PC-9 (cell line): Measurements from ENCODE around the gene ATG2A. TPM values are rescaled to one million over a fixed set of nuclear protein-coding genes. Genes with fewer than 3 reads are reported as not detected.

Experiments used
- BruUV-seq: library from RNA; stranded (reverse); fragments of 400-500 nt; replicated peaks from 2 replicates; lab custom pipeline; 2021; lab: Mats Ljungman, UMichigan
- CTCF ChIA-PET: fragments of 300-600 bp; sonication (Branson Sonifier 250); formaldehyde crosslinking; loops from one replicate; lab custom pipeline; 2022; ENCODE audit warnings: antibody characterized with exemption; lab: Charles Lee
- POLR2A ChIA-PET: fragments of 300-600 bp; sonication (Branson Sonifier 250); formaldehyde crosslinking; loops from one replicate; lab custom pipeline; 2022; ENCODE audit warnings: antibody characterized with exemption; ENCODE audit not compliant: unreplicated experiment; lab: Charles Lee
- DNase-seq, 2 experiments: peaks; one replicate each; pipeline versions ENCODE4 v3.0.0 to v3.0.0-alpha.2; 2015 to 2022; ENCODE audit warnings: mixed read lengths in 1 of 2
- H2AFZ ChIP-seq: fragments of 200-600 bp; sonication (generic); 2 replicates; pipeline ENCODE4 v1.8.1; 2017; ENCODE audit warnings: antibody characterized with exemption
- H3F3A ChIP-seq: fragments of 200-600 bp; sonication (generic); 2 replicates; pipeline ENCODE4 v1.8.1; 2017; ENCODE audit warnings: antibody characterized with exemption, mild to moderate bottlenecking, low read depth; ENCODE audit not compliant: insufficient read depth
- H3K27ac ChIP-seq: fragments of 200-600 bp; sonication (generic); 2 replicates; pipeline ENCODE4 v1.6.1; 2016; ENCODE audit warnings: mixed run types
- H3K27me3 ChIP-seq: fragments of 200-600 bp; sonication (generic); 2 replicates; pipeline ENCODE4 v1.6.1; 2016; ENCODE audit warnings: low read depth, mixed run types; ENCODE audit not compliant: insufficient read depth
- H3K36me3 ChIP-seq: fragments of 200-600 bp; sonication (generic); 2 replicates; pipeline ENCODE4 v1.6.1; 2016; ENCODE audit warnings: low read depth, mixed run types
- H3K4me1 ChIP-seq: fragments of 200-600 bp; sonication (generic); replicated peaks from 2 replicates; pipeline ENCODE4 v1.6.1; 2016; ENCODE audit warnings: mixed run types; ENCODE audit not compliant: insufficient read depth
- H3K4me2 ChIP-seq: fragments of 200-600 bp; sonication (generic); 2 replicates; pipeline ENCODE4 v1.6.1; 2017; ENCODE audit warnings: mixed run types
- H3K4me3 ChIP-seq: fragments of 200-600 bp; sonication (generic); 2 replicates; pipeline ENCODE4 v1.6.1; 2016; ENCODE audit warnings: mixed run types
- H3K79me2 ChIP-seq: fragments of 200-600 bp; sonication (generic); 2 replicates; pipeline ENCODE4 v1.6.1; 2017; ENCODE audit warnings: low read depth, mixed run types
- H3K9me2 ChIP-seq: fragments of 200-600 bp; sonication (generic); 2 replicates; pipeline ENCODE4 v1.8.1; 2017; ENCODE audit warnings: mild to moderate bottlenecking; ENCODE audit not compliant: insufficient read depth
- H3K9me3 ChIP-seq: fragments of 200-600 bp; sonication (generic); 2 replicates; pipeline ENCODE4 v1.8.1; 2016; ENCODE audit warnings: low read depth; ENCODE audit not compliant: insufficient read depth
- H4K20me1 ChIP-seq: fragments of 200-600 bp; sonication (generic); 2 replicates; pipeline ENCODE4 v1.8.1; 2017; ENCODE audit not compliant: insufficient read depth
- CTCF ChIP-seq: fragments of 200-600 bp; sonication (generic); conservative IDR thresholded peaks from 2 replicates; pipeline ENCODE4 v1.6.1; 2017; ENCODE audit warnings: mixed run types, antibody characterized with exemption, mild to moderate bottlenecking, moderate library complexity
- EZH2 ChIP-seq: fragments of 200-600 bp; sonication (generic); IDR thresholded peaks from 2 replicates; pipeline ENCODE4 v1.8.0; 2017; ENCODE audit warnings: antibody characterized with exemption, low read depth
- intact Hi-C: fragments of 100-400 bp; cut with micrococcal nuclease; formaldehyde crosslinking; loops from one replicate; pipeline ENCODE4 v1.10.0; 2022; ENCODE audit not compliant: unreplicated experiment
- total RNA-seq: library from RNA; stranded (reverse); gene quantifications from 2 replicates; pipeline ENCODE4 v1.2.3, GENCODE V29; 2021

The ATG2A gene
- total RNA-seq, 1 experiment from 2014 or later = 48.2 TPM

GRCh38 chr11:64903291-64903833 is 13.6 kb downstream of the ATG2A start:
- Histone ChIP-seq H3K4me3 (no peak overlapping the region), H3K9me3 (no peaks in the 10 kb centered on the region), H3F3A (peaks cover 6% of the 10 kb centered on the region; the same call in 1 of the 2 replicates), H3K4me2 (no peak overlapping the region), H3K36me3 (peaks cover 16% of the 10 kb centered on the region), H3K9me2 (no peaks in the 10 kb centered on the region), H3K79me2 (no peaks in the 10 kb centered on the region), H3K27ac (no peak overlapping the region), H4K20me1 (no peaks in the 10 kb centered on the region; the same call in 1 of the 2 replicates), H3K4me1 (no peaks in the 10 kb centered on the region), H3K27me3 (no peaks in the 10 kb centered on the region), H2AFZ (no peak overlapping the region)
- ChIA-PET POLR2A (no interaction called here), CTCF (no interaction called here)
- BruUV-seq = no TSS peak
- DNase-seq = no peak
- intact Hi-C loops = no loop called here
- TF ChIP-seq CTCF (no peak), EZH2 (no peak)

- Histone ChIP-seq H3K27ac (no peak overlapping the region), H3K79me2 (no peaks in the 10 kb centered on the region), H3K27me3 (no peaks in the 10 kb centered on the region), H4K20me1 (no peaks in the 10 kb centered on the region; the same call in 1 of the 2 replicates), H3K9me2 (no peaks in the 10 kb centered on the region), H2AFZ (no peak overlapping the region), H3K36me3 (peaks cover 10% of the 10 kb centered on the region; the same call in 1 of the 2 replicates), H3F3A (peaks cover 6% of the 10 kb centered on the region; the same call in 1 of the 2 replicates), H3K4me3 (no peak overlapping the region), H3K4me2 (no peak overlapping the region), H3K9me3 (no peaks in the 10 kb centered on the region), H3K4me1 (no peaks in the 10 kb centered on the region)
- no TSS peak for BruUV-seq
- no peak for DNase-seq
- intact Hi-C loops = no loop called here
- TF ChIP-seq EZH2 (no peak), CTCF (no peak)
- POLR2A ChIA-PET = no interaction called here
- CTCF ChIA-PET = no interaction called here
Measured at GRCh38 chr11:64902102-64902900, 14.7 kb downstream of the ATG2A start.

DNA sequence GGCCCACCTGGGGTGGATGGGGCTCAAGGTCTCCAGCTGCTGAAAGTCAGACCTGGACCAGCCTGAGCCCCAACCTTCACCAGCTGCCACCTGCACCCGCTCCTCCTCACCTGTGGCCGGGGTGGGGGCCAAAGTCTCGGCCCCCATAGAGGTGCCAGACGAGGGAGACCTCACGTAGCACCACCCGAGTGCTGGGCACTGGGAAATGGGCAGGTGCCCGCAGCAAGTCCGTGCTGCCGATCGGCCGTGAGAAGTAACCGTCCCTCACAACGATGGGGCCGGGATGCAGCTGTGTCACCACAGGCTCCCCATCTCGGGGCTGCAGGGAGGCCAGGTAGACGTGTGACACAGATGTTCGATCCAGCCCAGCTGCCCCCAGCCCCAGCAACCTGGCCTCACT is 16.2 kb downstream of the ATG2A start:
- intact Hi-C loops = no loop called here
- H3K4me1 ChIP-seq = no peaks in the 10 kb centered on the region
- no peaks in the 10 kb centered on the region for H3K79me2 ChIP-seq
- ChIA-PET CTCF (no interaction called here), POLR2A (no interaction called here)
- H4K20me1 ChIP-seq = peaks cover 4% of the 10 kb centered on the region; the same call in 1 of the 2 replicates
- no peaks in the 10 kb centered on the region for H3K9me3 ChIP-seq
- H3K4me3 ChIP-seq = no peak overlapping the region
- DNase-seq = no peak
- H3K27ac ChIP-seq = no peak overlapping the region
- H3K9me2 ChIP-seq = no peaks in the 10 kb centered on the region
- no peak overlapping the region for H2AFZ ChIP-seq
- H3K4me2 ChIP-seq = no peak overlapping the region
- peaks cover 10% of the 10 kb centered on the region; the same call in 1 of the 2 replicates for H3K36me3 ChIP-seq
- H3F3A ChIP-seq = peaks cover 12% of the 10 kb centered on the region; the same call in 1 of the 2 replicates
- no peaks in the 10 kb centered on the region for H3K27me3 ChIP-seq
- no TSS peak for BruUV-seq
- TF ChIP-seq EZH2 = no peak
- TF ChIP-seq CTCF = no peak
